ENCODE measurements around the gene APOF.

APOF gene

GRCh38 chr12:56315622-56316473, 46.8 kb downstream of the APOF start, which contains the start of gene CNPY2 (continued):
- TF ChIP-seq TSHZ1 (tag by site-specific recombination; IDR thresholded peaks at IDR 0.05; ENCODE audit: borderline replicate concordance): no peak
- no peak for TF ChIP-seq ZSCAN4 (tag by site-specific recombination; IDR thresholded peaks at IDR 0.05)
- TF ChIP-seq ZNF621 (tag by site-specific recombination; IDR thresholded peaks at IDR 0.05): no peak
- no peak for TF ChIP-seq ZNF202 (tag by site-specific recombination; IDR thresholded peaks at IDR 0.05; ENCODE audit: borderline replicate concordance)
- TF ChIP-seq ZNF148 (tag by site-specific recombination; IDR thresholded peaks at IDR 0.05; ENCODE audit: borderline replicate concordance): no peak
- no peak for TF ChIP-seq ZNF843 (tag by site-specific recombination; IDR thresholded peaks at IDR 0.05)
- TF ChIP-seq GLIS1 (tag by site-specific recombination; IDR thresholded peaks at IDR 0.05): peak; percentile 41; the same call in 1 of the 2 replicates
- no peak for TF ChIP-seq RBAK (tag by site-specific recombination; IDR thresholded peaks at IDR 0.05)
- TF ChIP-seq REPIN1 (tag by site-specific recombination; IDR thresholded peaks at IDR 0.05; ENCODE audit: low read depth): no peak; the same call in 1 of the 2 replicates
- TF ChIP-seq ELK4 (IDR thresholded peaks at IDR 0.05; ENCODE audit: borderline replicate concordance, low read depth, low read length): no peak
- 0 out of 2 replicates have a peak, but pooled peaks have one; percentile 33 for TF ChIP-seq REST (tag by site-specific recombination; IDR thresholded peaks at IDR 0.05)
- TF ChIP-seq ZNF274 (IDR thresholded peaks at IDR 0.05; ENCODE audit: low read length): no peak
- no peak for TF ChIP-seq ZNF274 (tag by site-specific recombination; IDR thresholded peaks at IDR 0.05; ENCODE audit: borderline replicate concordance)
- TF ChIP-seq KLF9 (tag by site-specific recombination; IDR thresholded peaks at IDR 0.05; ENCODE audit: low read depth): 0 out of 2 replicates have a peak, but pooled peaks have one; percentile 41
- no peak for TF ChIP-seq ZNF16 (tag by site-specific recombination; IDR thresholded peaks at IDR 0.05; ENCODE audit: low read depth)
- no peak for TF ChIP-seq ZNF292 (tag by site-specific recombination; IDR thresholded peaks at IDR 0.05; ENCODE audit: borderline replicate concordance, low read depth)
- no peak for TF ChIP-seq KLF7 (tag by site-specific recombination; IDR thresholded peaks at IDR 0.05; ENCODE audit: borderline replicate concordance)
- TF ChIP-seq ZSCAN30 (tag by site-specific recombination; IDR thresholded peaks at IDR 0.05): peak; percentile 40
- no peak for TF ChIP-seq GLI2 (tag by site-specific recombination; IDR thresholded peaks at IDR 0.05; ENCODE audit: borderline replicate concordance, low read depth)
- TF ChIP-seq SETDB1 (IDR thresholded peaks at IDR 0.05; ENCODE audit: insufficient read length, low read length): no peak
- TF ChIP-seq ZNF768 (tag by site-specific recombination; IDR thresholded peaks at IDR 0.05): no peak
- TF ChIP-seq KLF8 (tag by site-specific recombination; IDR thresholded peaks at IDR 0.05): peak; percentile 90
- TF ChIP-seq ZNF211 (tag by site-specific recombination; IDR thresholded peaks at IDR 0.05; ENCODE audit: low read depth): no peak
- TF ChIP-seq HIC1 (tag by site-specific recombination; IDR thresholded peaks at IDR 0.05): no peak
